ENCODE data around the gene BICC1. TPM values are rescaled to one million over a fixed set of nuclear protein-coding genes. Genes with fewer than 3 reads are reported as not detected.

BICC1 gene, protein sequence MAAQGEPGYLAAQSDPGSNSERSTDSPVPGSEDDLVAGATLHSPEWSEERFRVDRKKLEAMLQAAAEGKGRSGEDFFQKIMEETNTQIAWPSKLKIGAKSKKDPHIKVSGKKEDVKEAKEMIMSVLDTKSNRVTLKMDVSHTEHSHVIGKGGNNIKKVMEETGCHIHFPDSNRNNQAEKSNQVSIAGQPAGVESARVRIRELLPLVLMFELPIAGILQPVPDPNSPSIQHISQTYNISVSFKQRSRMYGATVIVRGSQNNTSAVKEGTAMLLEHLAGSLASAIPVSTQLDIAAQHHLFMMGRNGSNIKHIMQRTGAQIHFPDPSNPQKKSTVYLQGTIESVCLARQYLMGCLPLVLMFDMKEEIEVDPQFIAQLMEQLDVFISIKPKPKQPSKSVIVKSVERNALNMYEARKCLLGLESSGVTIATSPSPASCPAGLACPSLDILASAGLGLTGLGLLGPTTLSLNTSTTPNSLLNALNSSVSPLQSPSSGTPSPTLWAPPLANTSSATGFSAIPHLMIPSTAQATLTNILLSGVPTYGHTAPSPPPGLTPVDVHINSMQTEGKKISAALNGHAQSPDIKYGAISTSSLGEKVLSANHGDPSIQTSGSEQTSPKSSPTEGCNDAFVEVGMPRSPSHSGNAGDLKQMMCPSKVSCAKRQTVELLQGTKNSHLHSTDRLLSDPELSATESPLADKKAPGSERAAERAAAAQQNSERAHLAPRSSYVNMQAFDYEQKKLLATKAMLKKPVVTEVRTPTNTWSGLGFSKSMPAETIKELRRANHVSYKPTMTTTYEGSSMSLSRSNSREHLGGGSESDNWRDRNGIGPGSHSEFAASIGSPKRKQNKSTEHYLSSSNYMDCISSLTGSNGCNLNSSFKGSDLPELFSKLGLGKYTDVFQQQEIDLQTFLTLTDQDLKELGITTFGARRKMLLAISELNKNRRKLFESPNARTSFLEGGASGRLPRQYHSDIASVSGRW
- total RNA-seq (2021; fragmentation: NEBNext Ultra II Directional; extraction: Animal tissue kit (Norgen Biotek cat#: 25700)): 0.73 and 1.0 TPM in 2 replicates
- 0.20 and 0.31 TPM in 2 replicates for polyA plus RNA-seq (2011; rRNA removed)
- 0.22 TPM for polyA plus RNA-seq (2011; cell fraction: cytosol; rRNA removed)
- 0.60 TPM for polyA plus RNA-seq (2011; cell fraction: nucleus; rRNA removed)
- 0.23 to 0.60 TPM (median 0.49 TPM) in 4 replicates for polyA plus RNA-seq (2012, experiment 1 of 2)
- 0.07 TPM for polyA plus RNA-seq (2012, experiment 2 of 2)
- 0.73 TPM for polyA plus RNA-seq (2013, experiment 1 of 2)
- 0.66 TPM for polyA plus RNA-seq (2013, experiment 2 of 2)
- 1.9 and 2.7 TPM in 2 replicates for polyA minus RNA-seq (2011; rRNA and poly(A)+ RNA removed)
- polyA minus RNA-seq (2011; cell fraction: cytosol; rRNA and poly(A)+ RNA removed): 0.66 TPM
- 2.1 TPM for polyA minus RNA-seq (2011; cell fraction: nucleus; rRNA and poly(A)+ RNA removed)
- long read RNA-seq, experiment 1: 0 reads
- long read RNA-seq, experiment 2: 0 reads

GRCh38 chr10:58512491-58513187, at the start of gene BICC1:
TSS of gene BICC1 (plus strand) at chr10:58512872. CDS start at chr10:58513144, 272 bp downstream.
- 2% methylated on average over 23 of the region's 82 CpGs; no CpG with 5 or more reads in 1 of the 2 experiments for WGBS, 2 experiments (ENCODE audit: extremely low coverage in 1 of 2, insufficient coverage in 1 of 2, insufficient read length in 1 of 2, insufficient replicate concordance in 2 of 2, low coverage in 1 of 2, low lambda C conversion rate in 2 of 2, missing lambda C conversion rate in 1 of 2)
- TF ChIP-seq USF2 (IDR thresholded peaks at IDR 0.05; ENCODE audit: low read length) (no peak), CHD2 (IDR thresholded peaks at IDR 0.05; ENCODE audit: low read length) (no peak), BRCA1 (IDR thresholded peaks at IDR 0.05; ENCODE audit: low read depth, low read length) (no peak), EGR1 (IDR thresholded peaks at IDR 0.05; ENCODE audit: borderline replicate concordance, low read depth, low read length) (peak; percentile 36; the same call in 1 of the 2 replicates)

More at GRCh38 chr10:58512491-58513187, at the start of gene BICC1:
- H4K91ac ChIP-seq (replicated peaks; ENCODE audit: insufficient read length, low read length): no peak within 1 kb of the TSS
- H3K14ac ChIP-seq (ENCODE audit: insufficient read length): peak within 1 kb of the TSS; percentile 93
- peak within 1 kb of the TSS; percentile 55 to 87 (median 70) for H3K4me3 ChIP-seq (ENCODE audit: extremely low read depth in 1 of 4, insufficient read depth in 2 of 4, low read depth in 3 of 4, low read length in 4 of 4)
- H2BK15ac ChIP-seq (ENCODE audit: low read length): peak within 1 kb of the TSS; percentile 94; the same call in 1 of the 2 replicates
- no peak for FAIRE-seq
- H3K27ac ChIP-seq (ENCODE audit: low read depth, low read length): no peak within 1 kb of the TSS
- peak within 1 kb of the TSS; percentile 93 for H3K4ac ChIP-seq (replicated peaks; ENCODE audit: insufficient read length, low read depth, low read length)
- H3K23me2 ChIP-seq (ENCODE audit: low read depth, low read length): peaks cover 12% of the 10 kb centered on the region
- H2BK5ac ChIP-seq (ENCODE audit: low read depth, low read length): no peak within 1 kb of the TSS
- peak within 1 kb of the TSS; percentile 13; the same call in 1 of the 2 replicates for H2BK20ac ChIP-seq (ENCODE audit: low read length)
- H3K79me1 ChIP-seq (ENCODE audit: low read depth, low read length): no peaks in the 10 kb centered on the region; the same call in 1 of the 2 replicates
- H3K4me2 ChIP-seq (ENCODE audit: insufficient read depth in 1 of 2, low read depth in 2 of 2, low read length in 2 of 2): peak within 1 kb of the TSS; percentile 99 to 100
- ChIA-PET POLR2A (ENCODE audit: partially characterized antibody) (interaction anchor here (0.9 to 1.5 kb wide), 2 partner anchors 14 to 244 kb away, joined by 3 to 4 read pairs; partner anchors contain the start of gene CISD1), CTCF (ENCODE audit: partially characterized antibody) (interaction anchor here (0.5 to 1.3 kb wide), 6 partner anchors 12 to 213 kb away, joined by 3 read pairs; no protein-coding TSS in a partner anchor)
- no peaks in the 10 kb centered on the region for H3K36me3 ChIP-seq (ENCODE audit: control insufficient read depth in 2 of 4, insufficient read depth in 4 of 4, low read length in 3 of 4)
- peak within 1 kb of the TSS; percentile 29; the same call in 1 of the 2 replicates for H2BK12ac ChIP-seq (ENCODE audit: low read depth, low read length)
- H2BK120ac ChIP-seq (replicated peaks; ENCODE audit: low read depth, low read length): peak within 1 kb of the TSS; percentile 41
- peak within 1 kb of the TSS; percentile 33 for H4K5ac ChIP-seq (ENCODE audit: insufficient read length, low read depth, low read length)
- H4K20me1 ChIP-seq (replicated peaks in 1 of 2; ENCODE audit: control insufficient read depth in 1 of 2, insufficient read depth in 2 of 2, low read length in 2 of 2): no peaks in the 10 kb centered on the region
- DNase-seq (ENCODE audit: low read depth in 1 of 2, low spot score in 2 of 2): no peak
- H2AK5ac ChIP-seq (ENCODE audit: low read depth, low read length): peak within 1 kb of the TSS; percentile 39; the same call in 1 of the 2 replicates
- no peaks in the 10 kb centered on the region for H3K9me3 ChIP-seq (ENCODE audit: insufficient read depth in 2 of 2, low read depth in 1 of 2, low read length in 1 of 2)
- H3K9ac ChIP-seq (replicated peaks in 1 of 4; ENCODE audit: extremely low read depth in 1 of 4, low read depth in 3 of 4, low read length in 3 of 4): peak within 1 kb of the TSS in 3 of 4 experiments; percentile 20 to 66 (median 44); a peak in 4 of 7 replicates
- H2AFZ ChIP-seq (ENCODE audit: low read length): peak within 1 kb of the TSS; percentile 95
- H3K79me2 ChIP-seq (ENCODE audit: control insufficient read depth in 1 of 2, insufficient read depth in 2 of 2, low read length in 2 of 2): no peaks in the 10 kb centered on the region
- peak within 1 kb of the TSS; percentile 51; the same call in 1 of the 2 replicates for H4K8ac ChIP-seq (ENCODE audit: extremely low read depth, insufficient read depth, low read length)
- H3K23ac ChIP-seq (ENCODE audit: insufficient read length): peak within 1 kb of the TSS; percentile 99
- peaks cover 7 to 35% (median 27%) of the 10 kb centered on the region in 4 experiments for H3K27me3 ChIP-seq (replicated peaks in 1 of 4; ENCODE audit: control insufficient read depth in 3 of 4, extremely low read depth in 1 of 4, insufficient read depth in 3 of 4, low read length in 3 of 4)
- H3K4me1 ChIP-seq (replicated peaks in 1 of 4; ENCODE audit: control insufficient read depth in 3 of 4, insufficient read depth in 4 of 4, low read length in 3 of 4): peaks cover 0 to 8% (median 4%) of the 10 kb centered on the region in 4 experiments; a peak in 4 of 7 replicates
- H3K18ac ChIP-seq (ENCODE audit: extremely low read depth, low read length): no peak within 1 kb of the TSS; the same call in 1 of the 2 replicates
- H3K56ac ChIP-seq (replicated peaks; ENCODE audit: insufficient read length, low read depth, low read length): no peak within 1 kb of the TSS
